MM.1S (cell line): Measurements from ENCODE around the gene SPTBN1.

Experiments used
- DNase-seq: peaks from one replicate; pipeline ENCODE4 v3.0.0-alpha.2; 2015
- H2AFZ ChIP-seq: fragments of 300-600 bp; sonication (generic); 2 replicates; pipeline ENCODE4 v1.6.0; 2016; ENCODE audit warnings: antibody characterized with exemption, low read length
- H3F3A ChIP-seq: fragments of 300-600 bp; sonication (generic); 2 replicates; pipeline ENCODE4 v1.6.1; 2016; ENCODE audit warnings: mild to moderate bottlenecking, antibody characterized with exemption, low read length, moderate library complexity, mixed read lengths; ENCODE audit not compliant: insufficient read depth
- H3K27ac ChIP-seq: fragments of 300-600 bp; sonication (generic); 2 replicates; pipeline ENCODE4 v1.5.1; 2016; ENCODE audit warnings: mild to moderate bottlenecking, low read length
- H3K27me3 ChIP-seq: fragments of 300-600 bp; sonication (generic); replicated peaks from 2 replicates; pipeline ENCODE4 v1.6.0; 2016; ENCODE audit warnings: low read length; ENCODE audit not compliant: insufficient read depth
- H3K36me3 ChIP-seq: fragments of 300-600 bp; sonication (generic); replicated peaks from 2 replicates; pipeline ENCODE4 v1.6.1; 2016; ENCODE audit warnings: mild to moderate bottlenecking, low read length, mixed read lengths; ENCODE audit not compliant: insufficient read depth
- H3K4me1 ChIP-seq: fragments of 300-600 bp; sonication (generic); 2 replicates; pipeline ENCODE4 v1.6.1; 2016; ENCODE audit warnings: low read length, mixed read lengths
- H3K4me2 ChIP-seq: fragments of 300-600 bp; sonication (generic); 2 replicates; pipeline ENCODE4 v1.6.0; 2016; ENCODE audit warnings: low read depth, low read length
- H3K4me3 ChIP-seq: fragments of 300-600 bp; sonication (generic); 2 replicates; pipeline ENCODE4 v1.5.1; 2016; ENCODE audit warnings: low read length, mixed read lengths
- H3K79me2 ChIP-seq: fragments of 300-600 bp; sonication (generic); 2 replicates; pipeline ENCODE4 v1.6.1; 2016; ENCODE audit warnings: mixed run types, low read length, mixed read lengths
- H3K9ac ChIP-seq: fragments of 300-600 bp; sonication (generic); 2 replicates; pipeline ENCODE4 v1.6.1; 2016; ENCODE audit warnings: low read length, mixed read lengths
- H3K9me2 ChIP-seq: fragments of 300-600 bp; sonication (generic); replicated peaks from 2 replicates; pipeline ENCODE4 v1.6.1; 2016; ENCODE audit warnings: mild to moderate bottlenecking, low read length, mixed read lengths; ENCODE audit not compliant: insufficient read depth
- H3K9me3 ChIP-seq: fragments of 300-600 bp; sonication (generic); replicated peaks from 2 replicates; pipeline ENCODE4 v1.6.1; 2016; ENCODE audit warnings: mild to moderate bottlenecking, low read length, mixed read lengths; ENCODE audit not compliant: insufficient read depth
- H4K20me1 ChIP-seq: fragments of 300-600 bp; sonication (generic); 2 replicates; pipeline ENCODE4 v1.6.1; 2016; ENCODE audit warnings: mild to moderate bottlenecking, low read length, moderate library complexity, mixed read lengths; ENCODE audit not compliant: insufficient read depth
- CTCF ChIP-seq: fragments of 300-600 bp; sonication (generic); IDR thresholded peaks from 2 replicates; pipeline ENCODE4 v1.5.1; 2016; ENCODE audit warnings: antibody characterized with exemption, low read length, mixed read lengths
- EZH2 ChIP-seq: fragments of 300-600 bp; sonication (generic); optimal IDR thresholded peaks from 2 replicates; pipeline ENCODE3; 2017; ENCODE audit warnings: low read depth, mild to moderate bottlenecking, antibody characterized with exemption, low read length, mixed read lengths
- EZH2phosphoT487 ChIP-seq: fragments of 300-600 bp; sonication (generic); IDR thresholded peaks from 2 replicates; pipeline ENCODE4 v1.6.1; 2018; ENCODE audit warnings: antibody characterized with exemption, low read length

SPTBN1 gene

DNA sequence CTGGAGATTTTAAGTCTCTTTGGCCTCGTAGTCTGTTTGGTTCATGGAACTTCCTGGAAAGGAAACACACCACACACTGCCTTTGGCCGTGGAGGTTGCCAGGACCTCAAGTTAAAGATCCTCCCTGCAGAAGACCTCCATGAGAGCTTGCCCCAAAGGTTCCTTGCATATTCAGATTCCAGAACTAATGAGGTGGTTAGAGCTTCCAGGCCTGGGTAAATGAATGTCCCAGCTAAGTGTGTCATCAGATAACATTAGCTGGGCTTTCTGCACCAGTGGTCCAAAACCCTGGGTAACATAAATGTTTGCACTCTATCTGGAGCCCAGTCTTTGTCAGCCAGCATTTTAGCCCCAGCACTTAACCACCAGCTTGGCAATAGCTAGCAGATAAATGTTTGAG lies 145.2 kb downstream of the SPTBN1 start:
- no peak for TF ChIP-seq EZH2
- TF ChIP-seq EZH2phosphoT487: no peak
- Histone ChIP-seq H3K9me3 (no peaks in the 10 kb centered on the region), H3K27me3 (no peaks in the 10 kb centered on the region), H3K4me3 (no peak overlapping the region), H3K4me1 (no peaks in the 10 kb centered on the region), H3F3A (no peaks in the 10 kb centered on the region), H2AFZ (no peak overlapping the region), H3K9me2 (no peaks in the 10 kb centered on the region), H3K9ac (no peak overlapping the region), H4K20me1 (peaks cover 81% of the 10 kb centered on the region), H3K79me2 (peaks cover 100% of the 10 kb centered on the region), H3K36me3 (no peaks in the 10 kb centered on the region), H3K4me2 (no peak overlapping the region), H3K27ac (no peak overlapping the region)
- DNase-seq: no peak

DNA sequence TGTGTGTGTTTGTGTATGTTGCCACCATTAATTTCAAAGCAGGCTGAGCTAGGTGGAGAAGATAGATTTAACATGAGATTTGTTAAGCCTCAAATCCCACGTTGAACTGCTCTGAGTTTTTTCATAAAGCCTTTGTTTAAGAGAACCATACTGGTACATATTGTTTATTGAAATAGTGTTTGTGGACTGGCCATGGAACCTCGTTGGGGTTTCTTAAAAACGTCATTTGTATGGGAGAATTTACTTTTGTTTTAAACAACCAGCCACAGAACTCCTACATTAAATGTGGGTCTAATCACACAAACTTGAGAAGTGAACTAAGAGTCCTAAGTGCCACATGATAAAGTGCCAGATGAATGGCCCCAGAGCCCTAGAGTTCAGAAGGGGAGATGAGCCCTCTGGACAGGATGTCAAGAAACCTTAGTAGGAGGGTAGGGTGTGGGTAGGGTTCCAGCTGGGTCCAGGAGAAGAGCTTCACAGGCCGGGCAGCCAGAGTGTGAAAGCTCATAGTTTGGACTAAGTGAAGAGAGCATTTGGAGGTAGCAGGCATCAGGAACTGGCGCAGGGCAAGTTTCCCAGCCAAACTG lies 146.7 kb downstream of the SPTBN1 start:
- H3K27me3 ChIP-seq: no peaks in the 10 kb centered on the region
- H3K4me2 ChIP-seq: no peak overlapping the region
- no peak for TF ChIP-seq CTCF
- no peak for TF ChIP-seq EZH2phosphoT487
- no peak for TF ChIP-seq EZH2
- H3K27ac ChIP-seq: no peak overlapping the region
- no peaks in the 10 kb centered on the region for H3K4me1 ChIP-seq
- H3K9me2 ChIP-seq: no peaks in the 10 kb centered on the region
- H3K9ac ChIP-seq: no peak overlapping the region
- no peaks in the 10 kb centered on the region for H3K9me3 ChIP-seq
- no peak overlapping the region for H2AFZ ChIP-seq
- H3K4me3 ChIP-seq: no peak overlapping the region
- no peaks in the 10 kb centered on the region for H3F3A ChIP-seq
- no peak for DNase-seq
- no peaks in the 10 kb centered on the region for H3K36me3 ChIP-seq
- peaks cover 100% of the 10 kb centered on the region for H3K79me2 ChIP-seq
- H4K20me1 ChIP-seq: peaks cover 80% of the 10 kb centered on the region

DNA sequence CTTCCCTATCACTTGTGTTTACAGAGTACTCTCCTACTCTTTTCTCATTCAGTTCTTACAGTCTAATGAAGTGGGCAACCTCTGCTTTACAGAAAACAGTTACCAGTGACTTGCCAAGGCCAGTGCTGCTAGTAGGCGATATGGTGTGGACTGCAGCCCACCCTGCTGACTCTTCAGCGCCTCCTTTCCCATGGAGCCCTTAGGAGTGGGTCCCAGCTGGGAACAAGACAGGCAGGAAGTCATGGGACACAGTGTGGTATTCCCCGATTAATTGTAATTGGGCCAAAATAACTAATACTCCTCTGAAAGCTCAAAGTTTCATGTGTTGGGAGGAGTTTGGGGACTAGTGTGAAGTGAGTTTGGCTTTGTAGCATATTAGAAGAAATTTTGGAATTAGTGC lies 147.2 kb downstream of the SPTBN1 start:
- Histone ChIP-seq H3K9ac (no peak overlapping the region), H2AFZ (no peak overlapping the region), H3F3A (no peaks in the 10 kb centered on the region), H3K27me3 (no peaks in the 10 kb centered on the region), H3K4me2 (no peak overlapping the region), H3K9me3 (no peaks in the 10 kb centered on the region), H3K36me3 (no peaks in the 10 kb centered on the region), H3K27ac (no peak overlapping the region), H3K79me2 (peaks cover 100% of the 10 kb centered on the region), H3K4me1 (no peaks in the 10 kb centered on the region), H4K20me1 (peaks cover 81% of the 10 kb centered on the region), H3K9me2 (no peaks in the 10 kb centered on the region), H3K4me3 (no peak overlapping the region)
- DNase-seq: no peak
- TF ChIP-seq EZH2 (no peak), CTCF (no peak), EZH2phosphoT487 (no peak)

DNA sequence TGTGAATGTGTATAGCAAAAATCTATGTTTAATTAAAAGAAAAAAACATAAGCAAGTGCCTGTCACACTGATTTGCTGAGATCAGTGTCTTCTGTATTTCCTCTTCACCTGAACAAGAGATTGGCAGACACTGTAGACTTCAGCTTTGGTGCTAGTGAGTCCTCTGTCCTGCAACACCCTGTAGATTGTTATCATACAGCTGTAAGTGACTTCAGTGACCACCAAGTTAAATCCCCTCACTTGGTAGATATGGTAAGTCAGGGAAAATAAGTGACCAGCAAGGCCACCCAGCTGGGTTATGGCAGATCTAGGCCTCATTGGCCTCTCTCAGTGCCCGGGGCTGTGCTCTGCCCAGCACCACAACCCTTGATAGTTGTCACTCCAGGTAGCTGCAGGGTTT lies 147.7 kb downstream of the SPTBN1 start:
- Histone ChIP-seq H3K9me3 (no peaks in the 10 kb centered on the region), H3K27me3 (no peaks in the 10 kb centered on the region), H3K9me2 (no peaks in the 10 kb centered on the region), H3K4me3 (no peak overlapping the region), H3K4me2 (no peak overlapping the region), H4K20me1 (peaks cover 81% of the 10 kb centered on the region), H3F3A (no peaks in the 10 kb centered on the region), H3K9ac (no peak overlapping the region), H3K4me1 (no peaks in the 10 kb centered on the region), H2AFZ (no peak overlapping the region), H3K36me3 (no peaks in the 10 kb centered on the region), H3K79me2 (peaks cover 100% of the 10 kb centered on the region), H3K27ac (no peak overlapping the region)
- TF ChIP-seq EZH2 (no peak), CTCF (no peak), EZH2phosphoT487 (no peak)
- no peak for DNase-seq
